ENCODE measurements around the gene ISX.
"Not testable (repeated sequence)": the region's sequence is repeated elsewhere in the genome, so short reads cannot be mapped to it uniquely, and the experiment has no call there.

Gene ISX

DNA sequence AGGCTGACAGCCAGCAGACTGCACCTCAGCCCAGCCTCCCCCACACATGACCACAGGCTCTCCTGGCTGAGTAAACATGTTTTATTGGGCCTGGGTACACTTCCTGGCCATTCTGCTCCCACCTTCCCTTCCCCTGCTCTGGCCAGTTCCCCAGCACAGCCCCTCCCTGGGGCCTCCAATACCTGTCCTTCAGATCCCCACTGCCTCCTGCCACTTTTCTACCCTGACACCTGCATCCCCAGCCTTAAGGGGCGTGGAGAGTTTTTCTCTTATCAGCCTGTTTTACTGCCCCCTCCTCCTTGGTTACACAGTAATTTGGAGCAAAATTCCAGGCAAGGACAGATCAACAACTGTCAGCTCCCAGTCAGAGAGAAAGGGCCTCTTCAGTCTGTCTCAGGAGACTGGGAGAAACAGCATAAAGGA lies at the start of gene ISX:
TSS of gene ISX (plus strand) at position 363 of the 423 bp plus-strand sequence. CDS start 930 bp downstream, outside the sequence.
- DNase-seq: no peak

DNA sequence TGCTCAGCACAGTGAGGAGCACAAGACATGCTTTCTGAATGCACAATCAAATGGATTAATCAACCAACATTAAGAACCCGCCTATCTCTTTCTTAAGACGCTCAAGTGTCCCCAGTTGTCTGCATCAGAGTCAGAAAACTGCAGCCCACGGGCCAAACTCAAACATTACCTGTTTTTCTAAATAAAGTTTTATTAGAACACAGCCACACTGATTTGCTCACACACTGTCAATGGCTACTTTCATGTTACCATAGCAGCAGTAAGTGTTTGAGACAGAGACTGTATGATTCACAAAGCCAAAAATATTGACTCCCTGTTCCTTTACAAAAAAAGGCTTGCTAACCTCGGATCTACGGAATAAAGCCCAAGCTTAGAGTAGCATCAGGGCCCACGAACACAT lies 49.0 kb upstream of the ISX start:
- DNase-seq: no peak

DNA sequence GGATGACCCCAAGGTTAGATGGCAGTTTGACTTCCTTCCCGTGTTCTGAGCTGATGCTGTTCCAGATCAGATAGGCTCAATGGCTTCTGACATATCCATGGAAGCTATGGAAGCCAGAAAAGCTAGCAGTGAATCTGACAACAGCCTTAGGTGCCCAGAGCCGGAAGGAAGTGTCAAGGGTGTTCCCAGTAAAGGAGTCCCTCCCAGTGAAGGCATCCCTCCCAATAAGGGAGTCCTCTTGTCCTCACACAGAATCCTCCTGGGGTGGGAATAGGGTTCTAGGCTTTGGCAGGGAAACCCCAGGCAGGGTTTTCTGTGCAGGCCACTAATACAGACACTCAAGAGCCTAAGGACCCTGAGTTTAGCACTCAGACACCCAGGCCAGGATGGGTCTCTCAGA lies 47.0 kb upstream of the ISX start:
- no peak for DNase-seq

DNA sequence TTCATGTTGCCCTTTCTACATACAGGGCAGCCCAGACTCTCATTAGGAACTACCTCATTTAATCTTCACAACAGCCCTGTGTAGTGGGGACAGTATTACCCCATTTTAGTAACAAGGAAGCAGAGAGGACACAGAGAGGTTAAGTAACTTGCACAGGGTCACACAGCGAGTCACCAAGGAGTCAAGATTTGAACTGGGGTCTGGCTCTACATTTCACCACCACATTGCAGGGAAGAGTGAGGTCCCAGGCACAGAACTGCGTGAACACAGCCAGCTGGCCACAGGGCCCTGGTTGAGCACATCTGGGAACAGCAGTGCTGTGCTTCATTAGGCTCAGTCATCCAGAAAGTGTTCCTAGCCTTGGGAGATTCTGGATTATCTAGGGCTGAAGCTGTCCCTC lies 45.4 kb upstream of the ISX start:
- DNase-seq: no peak

DNA sequence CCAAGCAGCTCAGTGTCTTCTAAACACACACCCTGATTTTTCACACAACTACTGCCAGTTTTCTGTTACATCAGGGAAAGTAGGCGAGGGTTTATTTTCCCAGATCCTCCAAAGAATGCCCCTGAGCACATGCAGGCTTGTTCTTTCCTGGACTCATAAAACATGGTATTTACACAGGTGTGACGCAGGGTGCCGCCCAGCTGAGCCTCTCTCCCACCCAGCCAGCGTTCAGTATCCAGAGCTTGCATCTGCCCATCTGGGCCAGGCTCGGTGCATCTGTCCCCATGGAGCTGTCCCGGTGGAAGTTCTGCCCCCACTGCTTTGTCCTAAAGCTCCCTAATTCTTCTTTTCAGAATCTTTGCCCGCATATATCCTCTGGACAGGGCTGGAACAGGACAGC lies 44.8 kb upstream of the ISX start:
- no peak for DNase-seq

DNA sequence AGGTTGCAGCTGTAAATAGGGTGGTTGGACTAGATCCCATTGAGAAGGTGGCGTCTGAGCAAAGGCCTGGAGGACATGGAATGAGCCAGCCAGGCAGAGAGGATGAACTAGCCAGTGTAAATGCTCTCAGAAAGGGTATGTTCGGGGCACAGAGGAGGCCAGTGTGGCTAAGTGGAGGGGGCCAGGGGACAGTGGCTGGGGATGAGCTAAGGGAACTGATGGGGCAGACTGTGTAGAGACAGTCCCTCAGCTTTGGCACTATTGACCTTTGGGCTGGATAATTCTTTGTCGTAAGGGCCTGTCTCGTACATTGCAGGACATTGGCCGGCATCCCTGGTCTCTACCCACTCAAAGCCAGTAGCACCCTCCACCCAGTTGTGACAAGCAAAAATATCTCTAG lies 43.7 kb upstream of the ISX start:
- no peak for DNase-seq

DNA sequence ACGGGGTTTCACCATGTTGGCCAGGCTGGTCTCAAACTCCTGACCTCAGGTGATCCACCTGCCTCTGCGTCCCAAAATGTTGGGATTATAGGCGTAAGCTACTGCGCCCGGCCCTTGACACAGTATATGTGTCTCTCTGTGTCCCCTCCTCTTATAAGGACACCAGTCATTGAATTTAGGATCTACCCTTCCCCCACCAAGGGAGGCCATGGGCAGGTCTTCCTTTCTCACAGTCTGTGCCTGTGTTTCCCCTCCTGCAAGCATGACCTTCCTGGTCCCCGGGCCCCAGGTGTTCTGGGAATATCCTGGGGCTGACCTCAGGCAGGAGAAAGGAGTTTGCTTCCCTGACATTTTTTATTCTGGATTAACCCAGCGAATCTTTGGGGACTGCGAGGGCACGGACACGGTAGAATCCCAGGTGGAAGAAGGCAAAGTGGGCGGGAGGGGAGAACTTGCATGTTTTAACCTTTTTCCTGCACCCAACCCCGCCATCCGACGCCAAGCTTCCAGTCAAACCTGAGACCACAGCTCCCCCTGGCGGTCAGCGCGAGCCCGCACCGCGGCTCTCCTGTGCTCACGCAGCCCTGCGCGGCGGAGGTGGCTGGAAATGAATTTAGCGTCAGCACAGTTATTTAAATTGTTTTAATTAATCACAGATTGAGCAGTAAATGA lies 42.1 kb upstream of the ISX start:
- DNase-seq: peak in 9 of 14 donors; percentile 5 to 73 (median 20)

DNA sequence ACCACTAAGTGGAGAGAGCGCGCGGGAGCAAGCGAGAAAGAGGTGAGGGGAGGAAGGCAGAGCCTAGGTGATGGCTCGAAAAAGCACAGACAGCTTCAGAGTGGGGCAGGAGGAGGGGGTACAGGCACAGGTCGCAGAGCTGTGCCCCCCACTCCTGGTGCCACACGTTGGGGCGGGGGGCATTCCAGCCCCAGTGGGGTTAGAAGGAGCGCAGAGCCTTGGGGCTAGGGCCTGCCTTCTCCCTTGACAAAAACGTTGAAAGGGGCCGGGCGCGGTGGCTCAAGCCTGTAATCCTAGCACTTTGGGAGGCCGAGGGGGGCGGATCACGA lies 41.6 kb upstream of the ISX start:
- no peak for DNase-seq

DNA sequence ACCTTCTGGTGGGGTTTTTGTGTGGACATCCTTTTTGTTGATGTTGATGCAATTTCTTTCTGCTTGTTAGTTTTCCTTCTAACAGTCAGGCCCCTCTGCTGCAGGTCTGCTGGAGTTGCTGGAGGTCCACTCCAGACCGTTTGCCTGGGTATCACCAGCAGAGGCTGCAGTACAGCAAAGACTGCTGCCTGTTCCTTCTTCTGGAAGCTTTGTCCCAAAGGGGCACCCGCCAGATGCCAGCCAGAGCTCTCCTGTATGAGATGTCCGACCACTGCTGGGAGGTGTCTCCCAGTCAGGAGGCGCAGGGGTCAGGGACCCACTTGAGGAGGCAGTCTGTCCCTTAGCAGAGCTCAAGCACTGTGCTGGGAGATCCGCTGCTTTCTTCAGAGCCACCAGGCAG lies 35.8 kb upstream of the ISX start:
- DNase-seq: not testable (repeated sequence)

DNA sequence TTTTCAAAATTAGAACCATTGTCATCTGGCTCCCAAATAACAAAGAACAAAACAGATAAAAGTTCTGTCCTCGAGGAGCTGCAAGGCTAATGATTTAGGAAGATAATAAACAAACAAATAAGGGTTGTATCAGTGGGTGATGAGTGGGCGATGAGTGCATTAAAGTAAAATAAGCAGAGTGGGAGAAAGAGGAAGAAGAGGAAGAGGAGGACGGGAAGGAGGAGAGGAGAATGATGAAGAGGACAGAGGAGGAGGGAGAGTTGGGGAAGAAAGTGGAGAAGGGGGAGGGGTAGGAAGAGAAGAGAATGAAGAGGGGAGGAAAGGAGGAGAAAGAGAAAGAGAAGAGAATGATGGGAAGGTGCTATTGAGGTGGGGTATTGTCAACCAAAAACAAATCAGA lies 33.4 kb upstream of the ISX start:
- no peak for DNase-seq

DNA sequence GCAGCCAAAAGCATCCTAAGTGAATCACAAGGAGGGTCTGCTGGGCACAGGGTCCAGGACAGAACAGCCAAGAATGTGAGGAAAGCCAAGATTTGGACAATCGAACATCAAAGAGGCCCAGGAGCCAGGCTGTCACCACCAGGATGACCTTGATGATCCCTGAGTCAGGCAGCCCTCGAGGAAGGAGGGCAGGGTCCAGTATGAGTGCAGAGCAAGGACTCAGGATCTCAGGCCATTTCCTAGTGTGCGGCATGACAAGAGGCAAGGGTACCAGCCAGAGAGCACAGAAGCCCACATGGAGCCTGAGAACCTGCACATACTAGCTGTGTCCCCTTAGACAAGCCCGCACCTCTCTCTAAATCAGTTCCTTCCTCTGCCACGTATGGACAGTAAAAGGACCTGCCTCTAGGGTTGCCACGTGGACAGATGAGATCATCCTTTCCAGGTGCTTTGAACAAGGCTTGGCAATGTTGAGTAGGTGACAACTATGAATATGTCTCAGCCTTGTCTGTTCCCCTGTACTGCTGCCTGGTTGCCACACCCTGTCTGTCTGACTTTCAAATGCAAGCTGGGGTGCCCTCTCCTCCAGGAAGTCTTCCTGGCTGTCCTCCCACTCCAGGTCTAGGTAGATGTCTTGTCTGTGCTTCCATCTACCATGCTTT lies 32.2 kb upstream of the ISX start:
- no peak for DNase-seq

DNA sequence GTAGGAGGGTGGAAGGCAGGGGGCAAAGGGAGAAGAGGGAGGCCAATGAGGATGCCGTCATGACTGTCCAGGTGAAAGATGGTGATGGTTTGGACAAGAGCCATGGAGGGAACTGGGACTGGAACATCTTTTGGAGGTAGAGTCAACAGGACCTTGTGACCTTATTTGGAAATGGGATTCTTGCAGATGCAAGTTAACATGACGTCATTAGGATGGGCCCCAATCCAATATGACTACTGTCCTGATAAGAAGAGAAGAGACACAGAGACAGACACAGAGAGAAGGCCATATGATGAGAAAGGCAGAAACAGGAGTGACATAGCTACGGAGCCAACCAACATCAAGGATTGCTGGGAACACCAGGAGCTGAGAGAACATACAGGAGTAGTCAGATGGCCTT lies 31.0 kb upstream of the ISX start:
- DNase-seq: no peak

DNA sequence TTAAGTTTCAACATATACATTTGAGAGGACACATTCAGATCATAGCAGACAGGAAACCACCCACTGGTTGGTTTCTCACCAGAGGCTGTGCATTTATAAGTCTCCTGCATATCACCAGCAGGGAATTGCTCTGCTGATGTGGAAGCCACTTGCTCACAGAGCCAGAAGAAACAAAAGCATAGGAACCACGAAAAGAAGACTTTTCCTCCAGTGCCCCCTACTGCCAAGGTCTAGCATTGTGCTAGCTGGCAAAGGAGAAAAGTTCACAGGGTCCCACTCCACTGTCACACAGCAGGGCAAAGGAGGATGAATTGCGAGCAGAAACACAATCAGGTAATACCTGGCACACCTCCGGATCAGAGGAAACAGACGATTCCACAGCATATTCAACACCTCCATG lies 28.9 kb upstream of the ISX start:
- DNase-seq: no peak

DNA sequence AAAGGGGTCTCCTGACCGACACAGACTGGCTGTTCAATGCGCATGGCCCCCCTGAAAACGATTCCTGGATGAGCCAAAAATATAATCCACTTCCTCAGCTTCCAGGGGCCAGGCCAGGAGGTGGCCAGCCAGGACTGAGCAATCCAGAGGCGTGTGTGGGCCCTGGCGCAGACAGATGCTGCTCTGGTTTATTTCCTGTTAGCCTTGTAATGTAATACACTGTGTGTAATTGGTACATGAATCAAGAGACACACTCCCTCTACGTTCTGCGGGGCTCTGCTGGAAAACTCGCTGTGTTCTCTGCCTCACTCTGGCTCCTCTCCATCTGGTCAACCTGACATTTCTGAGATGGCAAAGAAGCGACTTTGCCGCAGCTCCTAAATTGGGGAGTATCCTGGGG lies 26.3 kb upstream of the ISX start:
- no peak for DNase-seq

DNA sequence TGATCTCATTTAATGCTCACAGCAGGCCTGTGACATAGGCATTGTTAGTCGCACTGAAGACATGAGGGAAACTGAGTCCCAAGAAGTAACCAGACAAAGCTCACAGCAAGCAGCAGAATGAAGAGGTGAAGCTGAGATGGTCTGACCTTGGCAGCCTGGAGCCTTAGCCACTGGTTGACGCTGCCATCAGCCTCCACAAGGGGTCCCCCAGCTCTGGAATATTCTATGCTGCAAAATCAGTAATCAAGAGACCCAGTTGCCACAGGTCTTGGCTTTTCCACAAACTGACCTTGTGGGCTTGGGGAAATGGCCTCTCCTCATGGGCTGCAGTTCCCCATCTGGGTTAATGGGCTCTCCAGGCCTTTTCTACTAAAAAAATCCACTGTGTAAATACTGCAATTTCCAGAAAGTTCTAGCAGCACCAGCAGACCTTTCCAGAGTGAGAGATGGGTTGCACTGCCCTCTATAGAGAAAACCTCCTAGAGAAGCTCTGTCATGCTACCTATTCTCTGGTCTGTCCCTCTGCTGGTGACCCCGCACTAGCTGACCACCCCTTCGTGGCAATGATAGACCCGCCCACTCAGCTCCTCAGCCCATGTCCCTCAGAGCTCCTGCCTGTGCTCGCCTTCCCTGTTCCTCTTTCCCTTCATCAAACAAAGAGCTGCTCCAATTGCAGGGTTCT lies 22.6 kb upstream of the ISX start:
- DNase-seq: no peak

DNA sequence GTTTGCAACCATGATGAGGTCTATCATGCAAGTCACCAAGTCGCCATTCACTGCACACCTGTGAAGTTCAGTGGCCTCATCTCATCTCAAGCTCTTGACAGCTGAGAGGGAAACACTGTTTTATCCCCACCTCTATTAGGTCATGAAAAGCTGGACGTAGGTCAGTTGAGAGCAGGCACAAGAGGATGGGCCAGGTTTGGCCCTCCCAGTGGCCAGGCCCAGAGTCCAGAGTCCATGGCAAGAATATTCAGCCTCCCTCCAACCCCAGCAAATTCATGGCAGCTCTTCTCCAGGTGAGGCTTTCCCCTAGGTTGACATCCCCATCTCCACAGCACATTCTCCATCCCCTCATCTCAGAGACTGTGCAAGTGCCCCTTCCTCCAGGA lies 22.0 kb upstream of the ISX start:
- no peak for DNase-seq

DNA sequence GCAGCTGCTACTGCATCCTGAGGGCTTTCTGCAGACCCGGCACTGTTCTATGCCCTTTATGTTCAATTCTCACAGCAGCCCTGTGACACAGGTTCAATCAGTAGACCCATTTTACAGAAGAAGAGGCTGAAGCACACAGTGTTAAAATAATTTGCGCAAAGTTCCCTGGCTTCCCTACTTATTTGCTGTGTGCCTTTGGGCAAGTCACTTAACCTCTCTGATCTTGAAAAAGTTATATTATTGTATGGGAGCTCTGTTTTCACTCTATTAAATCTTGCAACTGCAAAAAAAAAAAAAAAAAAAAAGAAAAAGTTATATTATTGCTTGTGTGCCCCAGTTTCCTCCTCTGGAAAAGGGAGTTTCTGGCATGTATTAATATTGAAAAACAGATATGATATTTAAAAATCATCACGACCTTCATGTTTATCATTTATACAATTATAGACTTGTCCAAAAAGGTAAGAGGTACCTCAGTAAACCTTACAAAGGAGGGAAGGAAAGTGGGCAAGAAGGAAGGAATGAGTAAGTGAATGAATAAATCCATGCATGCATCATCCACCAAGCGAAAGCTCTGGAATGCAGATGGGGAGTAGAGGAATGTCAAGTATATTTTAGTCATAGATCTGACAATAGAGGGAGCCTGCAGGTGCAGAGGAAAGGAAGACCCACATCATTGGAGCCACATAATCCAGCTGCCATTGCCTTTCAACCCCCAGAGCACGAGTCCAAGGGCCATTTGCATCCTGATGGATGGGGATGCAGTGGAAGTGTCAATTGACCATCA lies 21.2 kb upstream of the ISX start:
- DNase-seq: no peak

DNA sequence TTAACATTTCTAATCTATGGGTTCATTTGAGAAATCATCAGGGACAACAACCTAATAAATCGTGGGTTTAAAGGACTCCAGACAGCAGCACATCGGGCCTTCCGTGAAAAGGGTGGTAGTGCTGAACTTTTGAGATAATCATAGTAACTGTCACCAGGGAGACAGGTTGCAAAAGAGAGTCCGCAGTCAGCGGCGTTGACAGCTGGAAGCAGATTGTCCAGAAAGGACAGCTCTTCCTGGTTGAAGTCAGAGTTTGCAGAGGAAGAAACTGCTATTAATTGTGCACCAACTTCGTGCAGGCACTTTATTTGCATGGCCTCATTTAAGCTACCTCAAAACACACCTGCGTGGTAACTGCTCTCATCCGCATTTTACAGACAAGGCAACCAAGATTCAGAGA lies 20.5 kb upstream of the ISX start:
- DNase-seq: no peak

DNA sequence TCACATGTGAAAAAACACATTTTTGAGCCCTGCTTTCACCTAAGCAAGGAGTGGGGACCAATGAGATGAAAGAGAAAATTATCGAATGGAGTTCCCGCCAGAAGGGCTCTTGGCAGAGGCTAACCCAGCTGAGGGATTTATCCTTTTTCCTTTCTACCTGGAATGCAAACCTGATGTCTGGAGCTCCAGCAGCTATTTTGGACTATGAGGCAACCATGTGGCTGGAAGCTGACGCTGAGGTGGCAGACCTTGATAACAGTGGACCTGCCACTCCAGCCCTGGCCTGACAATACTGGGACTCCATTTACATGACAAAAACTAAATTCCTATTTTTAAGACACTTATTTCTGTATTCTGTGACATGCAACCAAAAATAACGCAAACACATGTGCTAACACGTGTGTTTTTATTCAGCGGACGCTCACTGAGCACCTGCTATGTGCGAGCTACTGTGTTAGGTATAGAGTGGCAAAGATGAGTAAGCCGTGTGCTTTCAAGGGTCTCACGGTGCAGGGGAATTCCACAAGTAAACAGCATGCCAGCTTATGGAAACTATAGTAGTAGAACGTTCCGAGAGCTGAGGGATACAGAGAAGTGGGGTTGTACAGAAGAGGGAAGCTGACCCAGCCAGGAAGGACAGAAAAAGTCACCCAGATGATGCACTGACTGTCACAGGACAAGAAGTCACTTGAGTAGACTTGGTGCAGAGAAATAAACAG lies 19.1 kb upstream of the ISX start:
- DNase-seq: no peak

DNA sequence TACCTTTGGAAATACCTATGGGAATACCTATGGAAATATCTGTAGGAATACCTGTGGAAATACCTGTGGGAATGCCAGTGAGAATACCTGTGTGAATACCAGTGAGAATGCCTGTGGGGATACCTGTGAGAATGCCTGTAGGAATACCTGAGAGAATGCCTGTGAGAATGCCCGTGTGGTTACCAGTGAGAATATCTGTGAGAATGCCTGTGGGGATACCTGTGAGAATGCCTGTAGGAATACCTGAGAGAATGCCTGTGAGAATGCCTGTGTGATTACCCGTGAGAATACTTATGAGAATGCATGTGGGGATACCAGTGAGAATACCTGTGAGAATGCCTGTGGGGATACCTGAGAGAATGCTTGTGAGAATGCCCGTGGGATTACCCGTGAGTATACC lies 15.9 kb upstream of the ISX start:
- DNase-seq: not testable (repeated sequence)

DNA sequence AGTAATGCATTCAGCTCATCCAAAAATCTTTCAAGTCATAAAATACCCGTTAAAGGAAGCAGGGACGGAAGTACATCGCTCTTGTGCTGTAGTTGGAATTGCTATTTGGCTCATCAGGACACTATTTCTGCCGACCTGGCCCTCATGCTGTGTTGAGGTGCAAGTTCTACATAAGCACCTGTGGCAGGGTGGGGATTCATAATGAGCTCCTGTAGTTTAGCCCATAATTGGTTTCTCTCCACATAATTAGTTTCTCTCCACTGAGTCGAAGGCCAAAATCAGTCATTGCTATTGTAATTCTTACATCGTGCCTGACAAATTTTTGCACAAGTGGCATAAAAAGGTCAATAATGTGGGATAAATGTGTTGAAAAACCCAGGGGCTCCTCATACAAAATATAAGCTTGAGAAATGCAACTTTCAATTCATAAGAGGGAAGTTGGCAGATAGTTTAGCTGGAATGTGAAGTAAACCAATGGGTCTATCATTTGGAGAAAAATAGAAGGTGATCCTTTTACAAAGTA lies 14.9 kb upstream of the ISX start:
- no peak for DNase-seq

DNA sequence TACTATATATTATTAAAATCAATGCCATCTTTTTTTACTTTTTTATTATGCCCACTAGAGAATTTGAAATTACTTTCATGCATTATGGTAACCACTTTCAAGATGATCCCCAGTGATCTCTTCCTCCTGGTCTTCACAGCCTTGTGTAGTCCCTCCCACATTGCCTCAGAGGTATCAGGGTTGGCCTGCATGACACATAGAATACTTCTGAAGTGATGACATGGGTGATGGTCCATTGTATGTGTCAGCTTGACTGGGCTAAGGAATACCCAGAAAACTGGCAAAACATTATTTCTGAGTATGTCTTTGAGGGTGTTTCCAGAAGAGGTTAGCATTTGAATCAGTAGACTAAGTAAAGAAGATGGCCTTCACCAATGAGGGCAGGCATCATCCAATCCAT lies 14.2 kb upstream of the ISX start:
- DNase-seq: no peak
